Natural killer cell treated with Interleukin-12 subunit alpha and Interleukin-12 subunit beta and Interleukin-15 and Interleukin-18, amount 100 ng/mL, for 72 hours (primary cell): Measurements from ENCODE around the gene CLDN34. TPM values are rescaled to one million over a fixed set of nuclear protein-coding genes. Genes with fewer than 3 reads are reported as not detected.
A peak's percentile ranks its signal among the peaks of the same experiment; 100 is the strongest.

Source experiments
- ATAC-seq, 2 donors: fragments of 150-1000 bp; cut with Tn5 transposase in 1 of 2; sonication (Bioruptor Pico), chemical (Tn5 transposase) in 1 of 2; 2 replicates each; pipeline ENCODE4 v1.10.0; 2021
- DNase-seq: peaks from one replicate; pipeline ENCODE4 v3.0.0; 2022; ENCODE audit warnings: low spot score
- H3K27ac Mint-ChIP-seq, 2 donors: 1 replicate in 1 of 2; 2 replicates in 1 of 2; pipeline ENCODE4 v1.8.0; 2022; ENCODE audit warnings: mixed read lengths in 2 of 2, mild to moderate bottlenecking in 1 of 2, moderate library complexity in 1 of 2
- H3K27me3 Mint-ChIP-seq, 2 donors: 1 replicate in 1 of 2; 2 replicates in 1 of 2; pipeline ENCODE4 v1.8.0; 2022; ENCODE audit warnings: mixed read lengths in 2 of 2
- H3K36me3 Mint-ChIP-seq: one replicate; pipeline ENCODE4 v1.8.0; 2022; ENCODE audit warnings: mixed read lengths
- H3K4me1 Mint-ChIP-seq, 2 donors: 1 replicate in 1 of 2; 2 replicates in 1 of 2; pipeline ENCODE4 v1.8.0; 2022; ENCODE audit warnings: low read depth in 2 of 2, mixed read lengths in 2 of 2, mild to moderate bottlenecking in 1 of 2
- H3K4me3 Mint-ChIP-seq: one replicate; pipeline ENCODE4 v1.8.0; 2022; ENCODE audit warnings: mixed read lengths
- H3K9me3 Mint-ChIP-seq: 2 replicates; pipeline ENCODE4 v1.8.0; 2022; ENCODE audit warnings: mixed read lengths
- total RNA-seq, 2 donors: library from RNA; stranded (reverse); gene quantifications; one replicate each; pipeline ENCODE4 v1.2.3, GENCODE V29; 2022

Gene CLDN34
- total RNA-seq, 2 donors from 2014 or later: not detected

GRCh38 chrX:10014462-10015354, 47.5 kb downstream of the CLDN34 start:
- Mint-ChIP-seq H3K27me3 (peaks cover 0 to 12% of the 10 kb centered on the region in 2 donors), H3K9me3 (no peaks in the 10 kb centered on the region), H3K36me3 (peaks cover 4% of the 10 kb centered on the region), H3K27ac (no peak overlapping the region), H3K4me3 (peak overlapping the region; percentile 47), H3K4me1 (peaks cover 30% of the 10 kb centered on the region in 2 donors)
- DNase-seq (peak; percentile 85), ATAC-seq (peak; percentile 93 to 95)

GRCh38 chrX:10015355-10015722, 48.2 kb downstream of the CLDN34 start:
- H3K27me3 Mint-ChIP-seq: peaks cover 0 to 12% of the 10 kb centered on the region in 2 donors
- H3K4me1 Mint-ChIP-seq: peaks cover 30% of the 10 kb centered on the region in 2 donors
- no peak overlapping the region for H3K4me3 Mint-ChIP-seq
- H3K36me3 Mint-ChIP-seq: peaks cover 4% of the 10 kb centered on the region
- no peaks in the 10 kb centered on the region for H3K9me3 Mint-ChIP-seq
- peak in 1 of 2 donors; percentile 32 for ATAC-seq
- no peak overlapping the region for H3K27ac Mint-ChIP-seq
- DNase-seq: no peak

- peak; percentile 2 to 22 for ATAC-seq
Observed at GRCh38 chrX:10015723-10016518, 48.8 kb downstream of the CLDN34 start.

GRCh38 chrX:10016519-10017132, 49.5 kb downstream of the CLDN34 start:
- Mint-ChIP-seq H3K4me1 (peaks cover 17 to 18% of the 10 kb centered on the region in 2 donors), H3K9me3 (no peaks in the 10 kb centered on the region), H3K27ac (peak overlapping the region; percentile 8 to 80), H3K27me3 (peaks cover 0 to 12% of the 10 kb centered on the region in 2 donors), H3K4me3 (peak overlapping the region; percentile 88), H3K36me3 (peaks cover 4% of the 10 kb centered on the region)
- DNase-seq (no peak), ATAC-seq (no peak)

More at GRCh38 chrX:10015723-10016518, 48.8 kb downstream of the CLDN34 start:
- Mint-ChIP-seq H3K27me3 (peaks cover 0 to 12% of the 10 kb centered on the region in 2 donors), H3K36me3 (peaks cover 4% of the 10 kb centered on the region), H3K4me3 (peak overlapping the region; percentile 88), H3K9me3 (no peaks in the 10 kb centered on the region), H3K4me1 (peaks cover 24 to 25% of the 10 kb centered on the region in 2 donors), H3K27ac (peak overlapping the region; percentile 8 to 80)
- DNase-seq: no peak

GRCh38 chrX:10017872-10018271, 50.7 kb downstream of the CLDN34 start:
- Mint-ChIP-seq H3K4me3 (no peak overlapping the region), H3K4me1 (peaks cover 10% of the 10 kb centered on the region in 2 donors), H3K27ac (no peak overlapping the region), H3K36me3 (peaks cover 4% of the 10 kb centered on the region), H3K27me3 (peaks cover 0 to 9% of the 10 kb centered on the region in 2 donors), H3K9me3 (no peaks in the 10 kb centered on the region)
- ATAC-seq: no peak
- DNase-seq: no peak

Other genes with a start within 250 kb of the CLDN34 start
- gene GPR143, start 201.5 kb upstream of the CLDN34 start, total RNA-seq: not detected
- gene SHROOM2, start 180.9 kb upstream of the CLDN34 start, total RNA-seq: under 1 TPM in 1 of 2 donors, not detected in 1; 0.08 TPM
- gene CLCN4, start 189.6 kb downstream of the CLDN34 start, total RNA-seq: not detected